ENCODE data around the gene MAX.

GRCh38 chr14:65073605-65074201 lies 28.6 kb downstream of the MAX start:
- TF ChIP-seq CTCF (IDR thresholded peaks at IDR 0.05; ENCODE audit: control extremely low read depth in 1 of 3, insufficient read depth in 1 of 3, low read depth in 1 of 3, low read length in 3 of 3) (no peak), MAX (IDR thresholded peaks at IDR 0.05) (no peak), MAFK (IDR thresholded peaks at IDR 0.05; ENCODE audit: low read depth, low read length) (no peak), ASH2L (IDR thresholded peaks at IDR 0.05; ENCODE audit: low read length) (no peak), RAD21 (IDR thresholded peaks at IDR 0.05 in 1 of 2, conservative IDR thresholded peaks at IDR 0.05 in 1 of 2; ENCODE audit: low read depth in 2 of 2, low read length in 2 of 2) (no peak)
